HepG2 (cell line): ENCODE measurements around the gene ARMH2. TPM values are rescaled to one million over a fixed set of nuclear protein-coding genes. Genes with fewer than 3 reads are reported as not detected.

Experiments
- ATAC-seq: fragments of 200-7000 bp; cut with Tn5 transposase; 3 replicates; pipeline ENCODE4 v1.9.1; 2020; ENCODE audit warnings: mild to moderate bottlenecking, moderate library complexity
- BruUV-seq: library from RNA; stranded (reverse); fragments of 400-500 nt; replicated peaks from 2 replicates; lab custom pipeline; 2021; lab: Mats Ljungman, UMichigan
- CTCF ChIA-PET: fragments of 300-600 bp; formaldehyde crosslinking; extraction: SDS; loops from one replicate; lab custom pipeline; 2021; ENCODE audit warnings: low total read pairs, inconsistent platforms, low intra/inter-chr PET ratio; lab: Yijun Ruan, JAX
- POLR2A ChIA-PET: fragments of 350-600 bp; sonication (Branson Sonifier 250); formaldehyde crosslinking; loops from one replicate; lab custom pipeline; 2020; ENCODE audit warnings: antibody characterized with exemption, inconsistent platforms; lab: Yijun Ruan, JAX
- DNase-seq: peaks from one replicate; pipeline ENCODE4 v3.0.0-alpha.2; 2015; ENCODE audit warnings: low spot score
- FAIRE-seq: peaks from 3 replicates; lab custom pipeline; 2011; peaks lifted over from hg19 to GRCh38; lab: Jason Lieb, UNC
- H2AFZ ChIP-seq: one replicate; pipeline ENCODE4 v1.6.1; 2011; ENCODE audit warnings: low read length, inconsistent platforms
- H3K27ac ChIP-seq: fragments of 300-600 bp; 3 replicates; pipeline ENCODE4 v1.8.0; 2011; ENCODE audit warnings: mixed run types, mild to moderate bottlenecking, mixed read lengths, low read length, inconsistent platforms; ENCODE audit not compliant: insufficient read depth; ENCODE audit errors: extremely low read length
- H3K27me3 ChIP-seq, 2 experiments: fragments of 200-600 bp in 1 of 2; 2 replicates in 1 of 2; 3 replicates in 1 of 2; pipeline versions ENCODE4 v1.6.0 to v1.8.0; 2011; ENCODE audit warnings: low read length in 2 of 2, mild to moderate bottlenecking in 2 of 2, moderate library complexity in 2 of 2, inconsistent platforms in 1 of 2; ENCODE audit not compliant: insufficient read depth in 2 of 2, control insufficient read depth in 1 of 2
- H3K36me3 ChIP-seq, 2 experiments: fragments of 200-600 bp in 1 of 2; replicated peaks in 1 of 2; 2 replicates in 1 of 2; 3 replicates in 1 of 2; pipeline versions ENCODE4 v1.5.1 to v1.8.0; 2011; ENCODE audit warnings: low read length in 2 of 2, inconsistent platforms in 1 of 2; ENCODE audit not compliant: insufficient read depth in 2 of 2, control insufficient read depth in 1 of 2
- H3K4me1 ChIP-seq: 2 replicates; pipeline ENCODE4 v1.5.1; 2012; ENCODE audit warnings: low read length, inconsistent platforms; ENCODE audit not compliant: insufficient read depth
- H3K4me2 ChIP-seq: 2 replicates; pipeline ENCODE4 v1.6.0; 2011; ENCODE audit warnings: low read depth, low read length, inconsistent platforms
- H3K4me3 ChIP-seq, 3 experiments: fragments of 200-600 bp in 1 of 3; sonication (generic), shearing (Covaris generic) in 1 of 3; replicated peaks in 1 of 3; 2 replicates each; pipeline ENCODE4 v1.5.1; 2011 to 2016; ENCODE audit warnings: low read length in 3 of 3, inconsistent platforms in 2 of 3, low read depth in 2 of 3, mild to moderate bottlenecking in 2 of 3, control low read depth in 1 of 3, mixed read lengths in 1 of 3; ENCODE audit not compliant: insufficient read depth in 1 of 3
- H3K79me2 ChIP-seq: one replicate; pipeline ENCODE4 v1.6.1; 2011; ENCODE audit warnings: low read length, inconsistent platforms; ENCODE audit not compliant: insufficient read depth
- H3K9ac ChIP-seq: 2 replicates; pipeline ENCODE4 v1.6.0; 2011; ENCODE audit warnings: mild to moderate bottlenecking, low read depth, low read length, inconsistent platforms; ENCODE audit not compliant: insufficient read depth
- H3K9me3 ChIP-seq: 2 replicates; pipeline ENCODE4 v1.5.1; 2012; ENCODE audit warnings: mild to moderate bottlenecking, low read length
- H4K20me1 ChIP-seq: 2 replicates; pipeline ENCODE4 v1.6.0; 2011; ENCODE audit warnings: inconsistent platforms, mild to moderate bottlenecking, low read length, moderate library complexity; ENCODE audit not compliant: insufficient read depth
- HOXA7 ChIP-seq: sonication (generic); formaldehyde crosslinking; IDR thresholded peaks from 2 replicates; pipeline ENCODE4 v1.8.1; 2022; ENCODE audit warnings: mild to moderate bottlenecking, missing genetic modification reagents, moderate library complexity
- KAT8 ChIP-seq: IDR thresholded peaks from 2 replicates; pipeline ENCODE4 v1.6.1; 2016; ENCODE audit warnings: missing genetic modification reagents, missing compliant biosample characterization
- MTA1 ChIP-seq: sonication (generic); formaldehyde crosslinking; IDR thresholded peaks from 2 replicates; pipeline ENCODE4 v1.4.0; 2020; ENCODE audit warnings: missing genetic modification reagents, mild to moderate bottlenecking, borderline replicate concordance
- REL ChIP-seq: sonication (generic); formaldehyde crosslinking; conservative IDR thresholded peaks from 2 replicates; pipeline ENCODE4 v1.8.0; 2022; ENCODE audit warnings: mild to moderate bottlenecking, missing genetic modification reagents, moderate library complexity
- ZNF24 ChIP-seq: fragments of 450-650 bp; IDR thresholded peaks from 2 replicates; pipeline ENCODE4 v1.6.1; 2017; ENCODE audit warnings: antibody characterized with exemption, mild to moderate bottlenecking
- ZNF543 ChIP-seq: sonication (generic); formaldehyde crosslinking; IDR thresholded peaks from 2 replicates; pipeline ENCODE4 v1.4.0; 2020; ENCODE audit warnings: mild to moderate bottlenecking, missing genetic modification reagents
- ZNF747 ChIP-seq: sonication (generic); formaldehyde crosslinking; IDR thresholded peaks from 2 replicates; pipeline ENCODE4 v1.8.1; 2023; ENCODE audit warnings: missing genetic modification reagents, mild to moderate bottlenecking, borderline replicate concordance
- WGBS: methylation state at CpG from one replicate; pipeline ENCODE4 v1.1.6; 2017; ENCODE audit warnings: low lambda C conversion rate; 5-methylcytosine and 5-hydroxymethylcytosine counted together
- in situ Hi-C: cut with HindIII; loops from 2 replicates; pipeline ENCODE4 v1.10.0; 2017; ENCODE audit warnings: low pct_unique_long_range_greater_than_20kb; ENCODE audit not compliant: extremely low pct_ligation_motif_present
- intact Hi-C: fragments of 100-400 bp; cut with micrococcal nuclease; formaldehyde crosslinking; loops from one replicate; pipeline ENCODE4 v1.10.0; 2022; ENCODE audit not compliant: unreplicated experiment
- polyA plus RNA-seq, 8 experiments: library from polyadenylated mRNA; depleted of rRNA in 3 of 8; stranded (reverse) in 7 of 8; unstranded in 1 of 8; fragments of >200 nt; fragmentation: Illumina TruSeq in 4 of 8; extraction: Trizol in 4 of 8; gene quantifications; 2 replicates each; pipeline versions ENCODE4 v1.2.1 to v1.2.3, GENCODE V29; 2011 to 2016; ENCODE audit warnings: low read depth in 4 of 8, missing spikeins in 1 of 8, mixed read lengths in 1 of 8; ENCODE audit not compliant: insufficient read depth in 1 of 8
- total RNA-seq, 5 experiments: library from RNA; depleted of rRNA; stranded (reverse); fragments of >200 nt; fragmentation: Illumina TruSeq; extraction: Trizol; gene quantifications; 2 replicates each; pipeline ENCODE4 v1.2.3, GENCODE V29; 2016; ENCODE audit warnings: low read depth in 1 of 5
- TF ChIP-seq, protein P1 (sequence below): IDR thresholded peaks from 2 replicates; pipeline ENCODE4 v1.6.1; 2016; ENCODE audit warnings: missing biosample characterization, missing genetic modification reagents, low read depth
- TF ChIP-seq, protein P2 (sequence below): sonication (generic); formaldehyde crosslinking; IDR thresholded peaks from 2 replicates; pipeline ENCODE4 v1.4.0; 2020; ENCODE audit warnings: mild to moderate bottlenecking, missing genetic modification reagents

Gene ARMH2
- total and polyA plus RNA-seq, 2 of the 13 experiments (the other 11 are each of a cell fraction or from before 2014, with no cell fraction given), result not detected

DNA sequence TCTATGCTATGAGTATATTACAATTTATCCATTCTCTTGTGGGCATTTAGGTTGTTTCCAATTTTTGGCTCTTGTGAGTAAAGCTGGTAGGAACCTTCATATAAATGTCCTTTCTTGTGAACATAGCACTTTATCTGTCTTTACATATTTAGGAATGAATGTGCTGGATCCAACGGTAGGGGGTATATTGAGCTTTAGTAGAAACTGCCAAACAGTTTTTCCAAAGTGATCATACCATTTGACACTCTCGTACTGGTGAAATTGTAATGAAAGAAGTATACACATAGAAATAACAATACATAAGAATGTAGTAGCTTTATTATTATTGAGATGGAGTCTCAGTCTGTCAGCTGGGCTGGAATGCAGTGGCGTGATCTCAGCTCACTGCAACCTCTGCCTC, 30.9 kb upstream of the ARMH2 start (continued):
- TF ChIP-seq, protein P1, sequence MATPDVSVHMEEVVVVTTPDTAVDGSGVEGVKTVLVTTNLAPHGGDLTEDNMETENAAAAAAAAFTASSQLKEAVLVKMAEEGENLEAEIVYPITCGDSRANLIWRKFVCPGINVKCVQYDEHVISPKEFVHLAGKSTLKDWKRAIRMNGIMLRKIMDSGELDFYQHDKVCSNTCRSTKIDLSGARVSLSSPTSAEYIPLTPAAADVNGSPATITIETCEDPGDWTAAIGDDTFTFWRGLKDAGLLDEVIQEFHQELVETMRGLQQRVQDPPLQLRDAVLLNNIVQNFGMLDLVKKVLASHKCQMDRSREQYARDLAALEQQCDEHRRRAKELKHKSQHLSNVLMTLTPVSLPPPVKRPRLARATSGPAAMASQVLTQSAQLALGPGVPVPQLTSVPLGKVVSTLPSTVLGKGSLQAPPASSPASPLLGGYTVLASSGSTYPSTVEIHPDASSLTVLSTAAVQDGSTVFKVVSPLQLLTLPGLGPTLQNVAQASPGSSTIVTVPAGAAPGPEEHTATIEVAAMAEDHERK, result no peak
- TF ChIP-seq HOXA7 (CRISPR knock-in tag) (no peak), ZNF747 (CRISPR knock-in tag) (no peak)

DNA sequence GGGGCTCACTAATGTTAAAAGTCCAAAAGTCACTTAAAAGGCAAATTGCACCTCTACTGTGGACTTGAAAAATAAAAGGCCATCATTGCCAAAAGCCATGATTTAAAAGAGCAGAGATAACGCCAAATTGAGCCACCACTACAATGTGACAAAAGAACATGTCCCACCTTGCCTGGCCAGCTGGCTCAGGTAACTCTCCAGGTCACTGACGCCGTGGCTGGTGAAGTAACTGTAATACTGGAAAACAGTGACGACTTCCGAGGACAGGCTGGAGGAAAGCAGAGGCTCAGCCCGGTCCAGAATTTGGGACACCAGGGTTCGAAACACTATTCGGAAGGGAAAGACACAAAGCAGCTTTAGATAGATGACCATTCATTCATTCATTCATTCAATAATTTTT, 29.3 kb upstream of the ARMH2 start:
- TF ChIP-seq MTA1 (CRISPR knock-in tag) (no peak), REL (CRISPR knock-in tag) (no peak), ZNF543 (no peak), KAT8 (CRISPR knock-in tag) (no peak), ZNF24 (0 out of 2 replicates have a peak, but pooled peaks have one; percentile 38)
- TF ChIP-seq, protein P2, sequence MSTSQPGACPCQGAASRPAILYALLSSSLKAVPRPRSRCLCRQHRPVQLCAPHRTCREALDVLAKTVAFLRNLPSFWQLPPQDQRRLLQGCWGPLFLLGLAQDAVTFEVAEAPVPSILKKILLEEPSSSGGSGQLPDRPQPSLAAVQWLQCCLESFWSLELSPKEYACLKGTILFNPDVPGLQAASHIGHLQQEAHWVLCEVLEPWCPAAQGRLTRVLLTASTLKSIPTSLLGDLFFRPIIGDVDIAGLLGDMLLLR (CRISPR knock-in tag), result no peak
- TF ChIP-seq, all 625 proteins: peak for 1
- Histone ChIP-seq H3K27ac (no peak overlapping the region), H4K20me1 (no peaks in the 10 kb centered on the region), H3K27me3 (no peaks in the 10 kb centered on the region; a peak in 1 of 5 replicates), H3K9me3 (no peaks in the 10 kb centered on the region), H3K79me2 (no peaks in the 10 kb centered on the region), H3K4me1 (peaks cover 46% of the 10 kb centered on the region), H3K4me3 (no peak overlapping the region), H3K36me3 (no peaks in the 10 kb centered on the region), H3K4me2 (no peak overlapping the region), H3K9ac (no peak overlapping the region), H2AFZ (no peak overlapping the region)
- no peak for DNase-seq
- ATAC-seq, result no peak
- ChIA-PET CTCF (no interaction called here), POLR2A (no interaction called here)
- intact Hi-C loops, result no loop called here
- in situ Hi-C loops, result no loop called here
- 81% methylated on average over 8 of the region's 8 CpGs for WGBS
- BruUV-seq, result no TSS peak
- FAIRE-seq, result no peak
